ENCODE measurements around the gene ENPP5.
"Not testable (repeated sequence)": the region's sequence is repeated elsewhere in the genome, so short reads cannot be mapped to it uniquely, and the experiment has no call there.

The ENPP5 gene

GRCh38 chr6:46175446-46175845, 4.7 kb upstream of the ENPP5 start:
- no peak for DNase-seq (ENCODE audit: low read depth in 2 of 2, low spot score in 1 of 2)

- no peak for DNase-seq (ENCODE audit: low read depth in 2 of 2, low spot score in 1 of 2)
These were observed 4.1 kb upstream of the ENPP5 start for GRCh38 chr6:46174904-46175303.

GRCh38 chr6:46172176-46172575, 1.4 kb upstream of the ENPP5 start:
- no peak for DNase-seq (ENCODE audit: low read depth in 2 of 2, low spot score in 1 of 2)

- DNase-seq (ENCODE audit: low read depth in 2 of 2, low spot score in 1 of 2) = no peak
These were observed 10.7 kb downstream of the ENPP5 start for GRCh38 chr6:46160102-46160501.

GRCh38 chr6:46159229-46159628, 11.6 kb downstream of the ENPP5 start:
- DNase-seq (ENCODE audit: low read depth in 2 of 2, low spot score in 1 of 2) = no peak

GRCh38 chr6:46156701-46157100, 14.1 kb downstream of the ENPP5 start:
- DNase-seq (ENCODE audit: low read depth in 2 of 2, low spot score in 1 of 2) = no peak

GRCh38 chr6:46149066-46149465, 21.7 kb downstream of the ENPP5 start:
- not testable (repeated sequence) for DNase-seq (ENCODE audit: low read depth in 2 of 2, low spot score in 1 of 2)

- no peak for DNase-seq (ENCODE audit: low read depth in 2 of 2, low spot score in 1 of 2)
These were observed 26.5 kb downstream of the ENPP5 start for GRCh38 chr6:46144270-46144669.

GRCh38 chr6:46138281-46138680, 32.5 kb downstream of the ENPP5 start:
- DNase-seq (ENCODE audit: low read depth in 2 of 2, low spot score in 1 of 2) = no peak

GRCh38 chr6:46137387-46137786, 33.4 kb downstream of the ENPP5 start:
- DNase-seq (ENCODE audit: low read depth in 2 of 2, low spot score in 1 of 2) = no peak

GRCh38 chr6:46136831-46137230, 33.9 kb downstream of the ENPP5 start:
- DNase-seq (ENCODE audit: low read depth in 2 of 2, low spot score in 1 of 2) = no peak

- no peak for DNase-seq (ENCODE audit: low read depth in 2 of 2, low spot score in 1 of 2)
These were observed 35.6 kb downstream of the ENPP5 start for GRCh38 chr6:46135176-46135575.

- DNase-seq (ENCODE audit: low read depth in 2 of 2, low spot score in 1 of 2) = no peak
These were observed 36.6 kb downstream of the ENPP5 start for GRCh38 chr6:46134216-46134615.

- DNase-seq (ENCODE audit: low read depth in 2 of 2, low spot score in 1 of 2) = not testable (repeated sequence)
These were observed 39.5 kb downstream of the ENPP5 start for GRCh38 chr6:46131291-46131690.

- DNase-seq (ENCODE audit: low read depth in 2 of 2, low spot score in 1 of 2) = no peak
These were observed 40.1 kb downstream of the ENPP5 start for GRCh38 chr6:46130666-46131065.

GRCh38 chr6:46129629-46130511, 40.9 kb downstream of the ENPP5 start, which contains the start of gene ENPP4:
Gene ENPP4, plus strand, starts transcription at chr6:46129989. Its CDS starts 9,595 bp downstream, at chr6:46139584.
- DNase-seq (ENCODE audit: low read depth in 2 of 2, low spot score in 1 of 2) = peak; percentile 64 to 79

GRCh38 chr6:46129291-46129628, 41.5 kb downstream of the ENPP5 start:
- no peak for DNase-seq (ENCODE audit: low read depth in 2 of 2, low spot score in 1 of 2)

- DNase-seq (ENCODE audit: low read depth in 2 of 2, low spot score in 1 of 2) = no peak
These were observed 42.3 kb downstream of the ENPP5 start for GRCh38 chr6:46128476-46128875.

GRCh38 chr6:46119679-46120078, 51.1 kb downstream of the ENPP5 start:
- not testable (repeated sequence) for DNase-seq (ENCODE audit: low read depth in 2 of 2, low spot score in 1 of 2)

GRCh38 chr6:46118836-46119235, 51.9 kb downstream of the ENPP5 start:
- no peak for DNase-seq (ENCODE audit: low read depth in 2 of 2, low spot score in 1 of 2)

- DNase-seq (ENCODE audit: low read depth in 2 of 2, low spot score in 1 of 2) = no peak
These were observed 52.6 kb downstream of the ENPP5 start for GRCh38 chr6:46118157-46118556.

- no peak for DNase-seq (ENCODE audit: low read depth in 2 of 2, low spot score in 1 of 2)
These were observed 54.5 kb downstream of the ENPP5 start for GRCh38 chr6:46116289-46116688.

GRCh38 chr6:46115634-46116033, 55.1 kb downstream of the ENPP5 start:
- DNase-seq (ENCODE audit: low read depth in 2 of 2, low spot score in 1 of 2) = no peak
